Nephron (organoid): Measurements from ENCODE around the gene THAP4.

Experiments
- H3K27ac Mint-ChIP-seq, 3 experiments: 2 replicates each; pipeline ENCODE4 v1.8.0; 2020; ENCODE audit warnings: mixed read lengths in 3 of 3, mild to moderate bottlenecking in 2 of 3, moderate library complexity in 1 of 3
- H3K27me3 Mint-ChIP-seq: 2 replicates; pipeline ENCODE4 v1.8.0; 2021; ENCODE audit warnings: low read depth, mild to moderate bottlenecking, moderate library complexity, mixed read lengths
- H3K36me3 Mint-ChIP-seq: 2 replicates; pipeline ENCODE4 v1.8.0; 2020; ENCODE audit warnings: low read depth, mixed read lengths
- H3K4me1 Mint-ChIP-seq: 2 replicates; pipeline ENCODE4 v1.8.0; 2020; ENCODE audit warnings: mixed read lengths
- H3K4me3 Mint-ChIP-seq, 3 experiments: 2 replicates each; pipeline ENCODE4 v1.8.0; 2020; ENCODE audit warnings: mild to moderate bottlenecking in 3 of 3, mixed read lengths in 3 of 3, moderate library complexity in 2 of 3
- H3K9me3 Mint-ChIP-seq: 2 replicates; pipeline ENCODE4 v1.8.0; 2020; ENCODE audit warnings: mixed read lengths
- TF ChIP-seq, protein P1 (sequence below), 3 experiments: fragments of 200-600 bp; sonication (generic); IDR thresholded peaks; one replicate each; pipeline ENCODE4 v1.5.0; 2021; ENCODE audit warnings: antibody characterized with exemption in 3 of 3; ENCODE audit not compliant: unreplicated experiment in 3 of 3

THAP4 gene

DNA sequence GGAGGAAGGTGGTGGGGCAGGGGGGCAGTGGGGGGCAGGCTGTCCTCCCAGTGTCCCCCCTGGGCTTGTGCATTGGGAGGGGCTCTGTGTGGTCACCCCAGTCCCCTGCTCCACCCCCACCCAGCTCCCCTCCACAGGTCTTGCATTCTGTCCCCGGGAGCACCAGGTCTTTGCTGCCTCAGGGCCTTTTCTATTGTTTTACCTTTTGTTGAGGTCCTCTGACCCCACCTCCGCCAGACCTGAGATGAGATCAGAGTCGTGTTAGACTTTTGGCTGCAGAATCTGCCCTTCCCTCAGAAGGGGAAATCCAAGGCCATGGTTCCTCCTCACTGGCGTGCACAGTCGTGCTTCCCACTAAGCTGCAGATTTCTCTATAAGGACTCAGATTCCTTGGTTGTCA lies 21.3 kb upstream of the THAP4 start:
- TF ChIP-seq, protein P1, sequence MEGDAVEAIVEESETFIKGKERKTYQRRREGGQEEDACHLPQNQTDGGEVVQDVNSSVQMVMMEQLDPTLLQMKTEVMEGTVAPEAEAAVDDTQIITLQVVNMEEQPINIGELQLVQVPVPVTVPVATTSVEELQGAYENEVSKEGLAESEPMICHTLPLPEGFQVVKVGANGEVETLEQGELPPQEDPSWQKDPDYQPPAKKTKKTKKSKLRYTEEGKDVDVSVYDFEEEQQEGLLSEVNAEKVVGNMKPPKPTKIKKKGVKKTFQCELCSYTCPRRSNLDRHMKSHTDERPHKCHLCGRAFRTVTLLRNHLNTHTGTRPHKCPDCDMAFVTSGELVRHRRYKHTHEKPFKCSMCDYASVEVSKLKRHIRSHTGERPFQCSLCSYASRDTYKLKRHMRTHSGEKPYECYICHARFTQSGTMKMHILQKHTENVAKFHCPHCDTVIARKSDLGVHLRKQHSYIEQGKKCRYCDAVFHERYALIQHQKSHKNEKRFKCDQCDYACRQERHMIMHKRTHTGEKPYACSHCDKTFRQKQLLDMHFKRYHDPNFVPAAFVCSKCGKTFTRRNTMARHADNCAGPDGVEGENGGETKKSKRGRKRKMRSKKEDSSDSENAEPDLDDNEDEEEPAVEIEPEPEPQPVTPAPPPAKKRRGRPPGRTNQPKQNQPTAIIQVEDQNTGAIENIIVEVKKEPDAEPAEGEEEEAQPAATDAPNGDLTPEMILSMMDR (IDR thresholded peaks at IDR 0.05; ENCODE audit: unreplicated experiment in 3 of 3): no peak
- peaks cover 6% of the 10 kb centered on the region for H3K27me3 Mint-ChIP-seq
- H3K4me3 Mint-ChIP-seq: no peak overlapping the region
- H3K4me1 Mint-ChIP-seq: no peaks in the 10 kb centered on the region
- peaks cover 56% of the 10 kb centered on the region for H3K36me3 Mint-ChIP-seq
- no peaks in the 10 kb centered on the region for H3K9me3 Mint-ChIP-seq
- no peak overlapping the region for H3K27ac Mint-ChIP-seq

GRCh38 chr2:241657786-241658254 lies 20.9 kb upstream of the THAP4 start:
- Mint-ChIP-seq H3K27me3 (peaks cover 6% of the 10 kb centered on the region), H3K4me1 (no peaks in the 10 kb centered on the region), H3K27ac (no peak overlapping the region), H3K4me3 (no peak overlapping the region), H3K36me3 (peaks cover 60% of the 10 kb centered on the region), H3K9me3 (no peaks in the 10 kb centered on the region)
- TF ChIP-seq, protein P1 (IDR thresholded peaks at IDR 0.05; ENCODE audit: unreplicated experiment in 3 of 3): no peak

GRCh38 chr2:241656190-241656741 lies 19.3 kb upstream of the THAP4 start:
- H3K9me3 Mint-ChIP-seq: no peaks in the 10 kb centered on the region
- peaks cover 65% of the 10 kb centered on the region for H3K36me3 Mint-ChIP-seq
- H3K4me3 Mint-ChIP-seq: no peak overlapping the region

GRCh38 chr2:241655516-241656189 lies 18.7 kb upstream of the THAP4 start:
- Mint-ChIP-seq H3K4me3 (no peak overlapping the region), H3K9me3 (no peaks in the 10 kb centered on the region), H3K4me1 (no peaks in the 10 kb centered on the region), H3K27ac (no peak overlapping the region), H3K27me3 (peaks cover 3% of the 10 kb centered on the region), H3K36me3 (peaks cover 69% of the 10 kb centered on the region)
- TF ChIP-seq, protein P1 (IDR thresholded peaks at IDR 0.05; ENCODE audit: unreplicated experiment in 3 of 3): no peak

More at GRCh38 chr2:241656190-241656741, 19.3 kb upstream of the THAP4 start:
- TF ChIP-seq, protein P1 (IDR thresholded peaks at IDR 0.05; ENCODE audit: unreplicated experiment in 3 of 3): no peak
- H3K27me3 Mint-ChIP-seq: peaks cover 6% of the 10 kb centered on the region
- H3K27ac Mint-ChIP-seq: no peak overlapping the region
- H3K4me1 Mint-ChIP-seq: no peaks in the 10 kb centered on the region

GRCh38 chr2:241654551-241654950 lies 17.6 kb upstream of the THAP4 start:
- Mint-ChIP-seq H3K4me1 (no peaks in the 10 kb centered on the region), H3K9me3 (no peaks in the 10 kb centered on the region), H3K27ac (no peak overlapping the region), H3K36me3 (peaks cover 63% of the 10 kb centered on the region), H3K27me3 (peaks cover 3% of the 10 kb centered on the region), H3K4me3 (no peak overlapping the region)
- TF ChIP-seq, protein P1 (IDR thresholded peaks at IDR 0.05; ENCODE audit: unreplicated experiment in 3 of 3): no peak
